K562 (cell line): ENCODE data around the gene PARP1. TPM values are rescaled to one million over a fixed set of nuclear protein-coding genes. Genes with fewer than 3 reads are reported as not detected.

Experiments
- FOXK2 ChIP-seq, 2 experiments: fragments of 450-650 bp; IDR thresholded peaks in 1 of 2; conservative IDR thresholded peaks in 1 of 2; 2 replicates each; pipeline ENCODE4 v1.6.1; 2016; ENCODE audit warnings: low read depth in 2 of 2, mild to moderate bottlenecking in 1 of 2
- FOXM1 ChIP-seq, 2 experiments: fragments of 450-650 bp in 1 of 2; sonication (generic) in 1 of 2; formaldehyde crosslinking in 1 of 2; IDR thresholded peaks; 2 replicates each; pipeline versions ENCODE4 v1.6.1 to v1.9.0; 2017 to 2022; ENCODE audit warnings: low read depth in 2 of 2, mild to moderate bottlenecking in 2 of 2, missing genetic modification reagents in 1 of 2, moderate library complexity in 1 of 2
- SMARCA5 ChIP-seq: fragments of 450-650 bp; IDR thresholded peaks from 2 replicates; pipeline ENCODE4 v1.6.1; 2016
- YBX1 ChIP-seq: fragments of 450-650 bp; IDR thresholded peaks from 2 replicates; pipeline ENCODE4 v1.7.1; 2016; ENCODE audit warnings: mild to moderate bottlenecking
- ZNF174 ChIP-seq: fragments of 250-450 bp; sonication (Bioruptor Pico); IDR thresholded peaks from 2 replicates; pipeline ENCODE4 v1.4.0; 2020; ENCODE audit warnings: mild to moderate bottlenecking
- polyA plus RNA-seq, 8 experiments: library from polyadenylated mRNA; depleted of rRNA in 4 of 8; stranded (reverse) in 5 of 8; unstranded in 3 of 8; fragments of >200 nt; fragmentation: Nextera tagmentation in 2 of 8; fragmentation: Illumina TruSeq in 1 of 8; extraction: Ambion mirVana in 2 of 8; extraction: Trizol in 1 of 8; gene quantifications; 2 replicates each; pipeline versions ENCODE4 v1.2.1 to v1.2.3, GENCODE V29; 2011 to 2014; ENCODE audit warnings: inconsistent platforms in 1 of 8, missing spikeins in 1 of 8
- total RNA-seq, 7 experiments: library from RNA; depleted of rRNA in 6 of 7; stranded (reverse); fragments of >200 nt in 6 of 7; fragmentation: Illumina TruSeq in 2 of 7; extraction: Trizol in 2 of 7; gene quantifications; 2 replicates each; pipeline versions ENCODE4 v1.2.1 to v1.2.3, GENCODE V29; 2011 to 2021; ENCODE audit warnings: low replicate concordance in 1 of 7
- TF ChIP-seq, protein P1 (sequence below): fragments of 250-450 bp; sonication (Bioruptor Pico); IDR thresholded peaks from 2 replicates; pipeline ENCODE4 v1.4.0; 2020
- TF ChIP-seq, protein P2 (sequence below): fragments of 450-650 bp; conservative IDR thresholded peaks from 2 replicates; pipeline ENCODE4 v1.6.1; 2016; ENCODE audit warnings: missing genetic modification characterization, low read depth, mild to moderate bottlenecking, control low read depth, missing compliant biosample characterization

PARP1 gene
- total and polyA plus RNA-seq, 9 of the 15 experiments (the other 6 are each of a cell fraction or from before 2014, with no cell fraction given) = 121 to 306 (median 250) TPM

DNA sequence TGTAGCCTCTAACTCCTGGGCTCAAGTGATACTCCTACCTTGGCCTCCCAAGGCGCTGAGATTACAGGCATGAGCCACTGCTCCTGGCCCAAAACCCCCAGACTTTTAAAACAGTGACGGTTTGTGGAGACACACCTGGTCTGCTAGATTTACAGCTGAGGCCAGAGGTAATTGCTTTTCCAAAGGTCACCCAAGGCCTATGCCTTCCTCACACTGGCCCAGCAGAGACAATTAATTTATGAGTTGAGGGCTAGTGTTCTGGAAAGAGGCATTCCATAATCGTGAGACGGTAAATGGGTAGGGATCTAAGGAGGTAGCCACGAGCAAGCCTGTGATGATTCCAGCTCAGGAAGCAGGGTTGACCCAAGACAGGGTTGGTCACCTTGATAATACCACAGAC lies 12.4 kb upstream of the PARP1 start (continued):
- TF ChIP-seq, protein P1, sequence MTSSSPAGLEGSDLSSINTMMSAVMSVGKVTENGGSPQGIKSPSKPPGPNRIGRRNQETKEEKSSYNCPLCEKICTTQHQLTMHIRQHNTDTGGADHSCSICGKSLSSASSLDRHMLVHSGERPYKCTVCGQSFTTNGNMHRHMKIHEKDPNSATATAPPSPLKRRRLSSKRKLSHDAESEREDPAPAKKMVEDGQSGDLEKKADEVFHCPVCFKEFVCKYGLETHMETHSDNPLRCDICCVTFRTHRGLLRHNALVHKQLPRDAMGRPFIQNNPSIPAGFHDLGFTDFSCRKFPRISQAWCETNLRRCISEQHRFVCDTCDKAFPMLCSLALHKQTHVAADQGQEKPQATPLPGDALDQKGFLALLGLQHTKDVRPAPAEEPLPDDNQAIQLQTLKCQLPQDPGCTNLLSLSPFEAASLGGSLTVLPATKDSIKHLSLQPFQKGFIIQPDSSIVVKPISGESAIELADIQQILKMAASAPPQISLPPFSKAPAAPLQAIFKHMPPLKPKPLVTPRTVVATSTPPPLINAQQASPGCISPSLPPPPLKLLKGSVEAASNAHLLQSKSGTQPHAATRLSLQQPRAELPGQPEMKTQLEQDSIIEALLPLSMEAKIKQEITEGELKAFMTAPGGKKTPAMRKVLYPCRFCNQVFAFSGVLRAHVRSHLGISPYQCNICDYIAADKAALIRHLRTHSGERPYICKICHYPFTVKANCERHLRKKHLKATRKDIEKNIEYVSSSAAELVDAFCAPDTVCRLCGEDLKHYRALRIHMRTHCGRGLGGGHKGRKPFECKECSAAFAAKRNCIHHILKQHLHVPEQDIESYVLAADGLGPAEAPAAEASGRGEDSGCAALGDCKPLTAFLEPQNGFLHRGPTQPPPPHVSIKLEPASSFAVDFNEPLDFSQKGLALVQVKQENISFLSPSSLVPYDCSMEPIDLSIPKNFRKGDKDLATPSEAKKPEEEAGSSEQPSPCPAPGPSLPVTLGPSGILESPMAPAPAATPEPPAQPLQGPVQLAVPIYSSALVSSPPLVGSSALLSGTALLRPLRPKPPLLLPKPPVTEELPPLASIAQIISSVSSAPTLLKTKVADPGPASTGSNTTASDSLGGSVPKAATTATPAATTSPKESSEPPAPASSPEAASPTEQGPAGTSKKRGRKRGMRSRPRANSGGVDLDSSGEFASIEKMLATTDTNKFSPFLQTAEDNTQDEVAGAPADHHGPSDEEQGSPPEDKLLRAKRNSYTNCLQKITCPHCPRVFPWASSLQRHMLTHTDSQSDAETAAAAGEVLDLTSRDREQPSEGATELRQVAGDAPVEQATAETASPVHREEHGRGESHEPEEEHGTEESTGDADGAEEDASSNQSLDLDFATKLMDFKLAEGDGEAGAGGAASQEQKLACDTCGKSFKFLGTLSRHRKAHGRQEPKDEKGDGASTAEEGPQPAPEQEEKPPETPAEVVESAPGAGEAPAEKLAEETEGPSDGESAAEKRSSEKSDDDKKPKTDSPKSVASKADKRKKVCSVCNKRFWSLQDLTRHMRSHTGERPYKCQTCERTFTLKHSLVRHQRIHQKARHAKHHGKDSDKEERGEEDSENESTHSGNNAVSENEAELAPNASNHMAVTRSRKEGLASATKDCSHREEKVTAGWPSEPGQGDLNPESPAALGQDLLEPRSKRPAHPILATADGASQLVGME (CRISPR knock-in tag) = no peak
- no peak for TF ChIP-seq FOXM1 (IDR thresholded peaks at IDR 0.05; ENCODE audit: low read depth)
- no peak for TF ChIP-seq FOXM1 (CRISPR knock-in tag; IDR thresholded peaks at IDR 0.05; ENCODE audit: low read depth)
- no peak for TF ChIP-seq FOXK2 (conservative IDR thresholded peaks at IDR 0.05 in 1 of 2, IDR thresholded peaks at IDR 0.05 in 1 of 2; ENCODE audit: low read depth in 2 of 2)
- TF ChIP-seq, protein P2, sequence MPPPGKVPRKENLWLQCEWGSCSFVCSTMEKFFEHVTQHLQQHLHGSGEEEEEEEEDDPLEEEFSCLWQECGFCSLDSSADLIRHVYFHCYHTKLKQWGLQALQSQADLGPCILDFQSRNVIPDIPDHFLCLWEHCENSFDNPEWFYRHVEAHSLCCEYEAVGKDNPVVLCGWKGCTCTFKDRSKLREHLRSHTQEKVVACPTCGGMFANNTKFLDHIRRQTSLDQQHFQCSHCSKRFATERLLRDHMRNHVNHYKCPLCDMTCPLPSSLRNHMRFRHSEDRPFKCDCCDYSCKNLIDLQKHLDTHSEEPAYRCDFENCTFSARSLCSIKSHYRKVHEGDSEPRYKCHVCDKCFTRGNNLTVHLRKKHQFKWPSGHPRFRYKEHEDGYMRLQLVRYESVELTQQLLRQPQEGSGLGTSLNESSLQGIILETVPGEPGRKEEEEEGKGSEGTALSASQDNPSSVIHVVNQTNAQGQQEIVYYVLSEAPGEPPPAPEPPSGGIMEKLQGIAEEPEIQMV (tag) = no peak
- TF ChIP-seq SMARCA5 = no peak
- TF ChIP-seq ZNF174 (CRISPR knock-in tag) = no peak
- no peak for TF ChIP-seq YBX1
- TF ChIP-seq, all 486 proteins: peak for 0
